Measurements from ENCODE around the gene FAF1. TPM values are rescaled to one million over a fixed set of nuclear protein-coding genes. Genes with fewer than 3 reads are reported as not detected.
"Not testable (repeated sequence)": the region's sequence is repeated elsewhere in the genome, so short reads cannot be mapped to it uniquely, and the experiment has no call there.

Gene FAF1
- total RNA-seq, 4 donors from 2014 or later, result 39.7 to 60.6 (median 42.9) TPM

DNA sequence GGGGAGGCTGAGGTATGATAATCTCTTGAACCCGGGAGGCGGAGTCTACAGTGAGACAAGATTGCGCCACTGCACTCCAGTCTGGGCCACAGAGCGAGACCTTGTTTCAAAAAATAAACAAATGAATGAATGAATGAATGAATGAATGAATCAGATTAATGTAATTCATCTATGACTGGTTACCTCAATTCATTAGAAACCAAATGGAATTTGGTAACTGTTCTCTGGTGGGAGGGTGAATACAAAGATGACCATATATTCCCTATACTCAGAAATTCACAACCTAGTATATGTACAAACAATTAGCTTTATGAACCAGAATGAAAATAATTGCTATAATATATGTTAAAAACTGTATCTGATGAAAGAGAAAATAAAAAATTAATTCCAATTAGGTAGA, 80.9 kb downstream of the FAF1 start:
- H3K9me3 ChIP-seq, result no peaks in the 10 kb centered on the region
- no peak overlapping the region for H3K4me3 ChIP-seq
- DNase-seq (ENCODE audit: extremely low spot score), result no peak
- no peak overlapping the region for H3K27ac ChIP-seq (replicated peaks in 1 of 4)
- intact Hi-C loops (cut with DNase I), result no loop called here
- WGBS, result 99% methylated on average over 4 of the region's 4 CpGs
- peaks cover 0 to 17% (median 16%) of the 10 kb centered on the region in 4 donors for H3K4me1 ChIP-seq
- TF ChIP-seq, protein P1, sequence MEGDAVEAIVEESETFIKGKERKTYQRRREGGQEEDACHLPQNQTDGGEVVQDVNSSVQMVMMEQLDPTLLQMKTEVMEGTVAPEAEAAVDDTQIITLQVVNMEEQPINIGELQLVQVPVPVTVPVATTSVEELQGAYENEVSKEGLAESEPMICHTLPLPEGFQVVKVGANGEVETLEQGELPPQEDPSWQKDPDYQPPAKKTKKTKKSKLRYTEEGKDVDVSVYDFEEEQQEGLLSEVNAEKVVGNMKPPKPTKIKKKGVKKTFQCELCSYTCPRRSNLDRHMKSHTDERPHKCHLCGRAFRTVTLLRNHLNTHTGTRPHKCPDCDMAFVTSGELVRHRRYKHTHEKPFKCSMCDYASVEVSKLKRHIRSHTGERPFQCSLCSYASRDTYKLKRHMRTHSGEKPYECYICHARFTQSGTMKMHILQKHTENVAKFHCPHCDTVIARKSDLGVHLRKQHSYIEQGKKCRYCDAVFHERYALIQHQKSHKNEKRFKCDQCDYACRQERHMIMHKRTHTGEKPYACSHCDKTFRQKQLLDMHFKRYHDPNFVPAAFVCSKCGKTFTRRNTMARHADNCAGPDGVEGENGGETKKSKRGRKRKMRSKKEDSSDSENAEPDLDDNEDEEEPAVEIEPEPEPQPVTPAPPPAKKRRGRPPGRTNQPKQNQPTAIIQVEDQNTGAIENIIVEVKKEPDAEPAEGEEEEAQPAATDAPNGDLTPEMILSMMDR (IDR thresholded peaks at IDR 0.05), result no peak
- TF ChIP-seq EP300 (IDR thresholded peaks at IDR 0.05), result no peak
- no peak for TF ChIP-seq POLR2AphosphoS5 (IDR thresholded peaks at IDR 0.05)
- no peak for TF ChIP-seq POLR2A (IDR thresholded peaks at IDR 0.05; ENCODE audit: low read depth)
- H3K27me3 ChIP-seq, result no peaks in the 10 kb centered on the region
- no peaks in the 10 kb centered on the region for H3K36me3 ChIP-seq

DNA sequence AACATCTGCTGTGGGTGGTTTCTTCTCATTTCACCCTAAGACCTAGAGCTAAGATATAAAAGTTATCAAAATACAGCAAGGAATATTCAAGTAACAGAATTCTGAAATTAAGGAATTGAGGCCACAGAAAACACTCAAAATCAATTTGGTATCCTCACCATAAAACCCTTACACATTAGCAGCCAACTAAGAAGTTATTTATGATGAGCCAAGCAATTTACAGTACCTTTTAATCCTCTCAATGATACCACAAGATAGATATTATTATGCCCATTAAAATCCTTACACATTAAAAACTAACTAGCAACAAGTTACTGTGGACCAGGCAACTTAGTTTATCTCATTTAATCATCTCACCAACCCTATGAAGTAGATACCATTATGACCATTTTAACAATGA, 81.6 kb downstream of the FAF1 start:
- Histone ChIP-seq H3K4me3 (no peak overlapping the region), H3K27ac (replicated peaks in 1 of 4) (no peak overlapping the region), H3K36me3 (no peaks in the 10 kb centered on the region), H3K9me3 (no peaks in the 10 kb centered on the region), H3K4me1 (peaks cover 0 to 17% (median 16%) of the 10 kb centered on the region in 4 donors), H3K27me3 (no peaks in the 10 kb centered on the region)
- TF ChIP-seq, protein P1 (IDR thresholded peaks at IDR 0.05), result no peak
- no peak for DNase-seq (ENCODE audit: extremely low spot score)
- intact Hi-C loops (cut with DNase I), result no loop called here

DNA sequence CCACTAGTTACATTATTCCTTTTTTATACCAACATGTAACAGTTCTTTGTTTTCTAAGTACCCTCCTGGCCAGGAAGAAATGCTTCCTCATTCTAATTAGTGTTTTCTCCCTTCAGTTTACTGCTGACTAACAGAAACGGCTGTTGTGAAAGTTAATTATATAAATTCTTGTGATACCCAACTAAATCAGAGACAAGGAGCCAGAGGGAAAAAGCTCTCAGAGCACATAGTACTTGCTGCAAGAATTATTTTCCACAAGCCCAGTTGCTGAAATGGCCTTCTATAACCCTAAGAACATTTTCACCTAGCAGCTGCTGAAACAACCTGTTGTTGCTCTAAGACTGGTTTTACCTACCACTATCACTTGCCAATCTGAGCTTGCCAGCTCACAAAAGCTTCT, 82.4 kb downstream of the FAF1 start:
- WGBS, result 71% methylated on average over 1 of the region's 1 CpG
- no peak overlapping the region for H3K27ac ChIP-seq (replicated peaks in 1 of 4)
- intact Hi-C loops (cut with DNase I), result no loop called here

DNA sequence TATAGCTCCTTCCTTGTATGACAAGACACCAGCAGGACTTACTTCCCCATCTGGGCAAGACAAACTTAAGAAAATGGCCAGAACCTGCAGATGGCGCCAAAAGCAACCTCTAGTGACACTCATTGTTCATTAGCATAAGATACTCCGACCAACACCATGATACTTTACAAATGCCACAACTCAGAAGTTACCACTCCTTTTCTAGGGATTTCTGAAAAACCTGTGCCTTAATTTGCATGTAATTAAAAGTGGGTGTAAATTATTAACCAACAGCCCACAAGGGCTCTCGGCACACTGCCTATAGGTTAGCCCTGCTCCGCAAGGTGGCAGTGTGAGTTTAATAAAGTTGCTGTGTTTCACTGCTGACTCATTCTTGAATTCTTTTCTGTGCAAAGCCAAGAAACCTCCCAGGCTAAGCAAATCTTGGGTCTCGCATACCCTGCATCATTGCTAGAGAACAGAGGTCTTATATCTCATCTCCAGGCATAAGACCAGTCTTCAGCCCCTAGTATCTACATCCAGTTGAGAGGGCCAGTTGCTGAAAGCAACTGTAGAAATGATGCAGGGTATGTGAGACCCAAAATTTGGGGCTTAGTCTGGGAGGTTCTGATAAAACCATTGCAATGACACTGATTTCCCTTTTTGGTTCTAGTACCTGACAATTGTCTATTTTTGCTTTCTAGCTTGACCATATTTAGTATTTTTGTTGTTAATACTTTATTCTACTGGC, 86.4 kb downstream of the FAF1 start:
- Histone ChIP-seq H3K27me3 (no peaks in the 10 kb centered on the region), H3K4me1 (peaks cover 0 to 6% (median 0%) of the 10 kb centered on the region in 4 donors), H3K27ac (replicated peaks in 1 of 4) (no peak overlapping the region), H3K36me3 (no peaks in the 10 kb centered on the region), H3K9me3 (no peaks in the 10 kb centered on the region), H3K4me3 (no peak overlapping the region)
- TF ChIP-seq, protein P1 (IDR thresholded peaks at IDR 0.05), result peak in 2 of 3 experiments; percentile 33 to 44
- no peak for TF ChIP-seq EP300 (IDR thresholded peaks at IDR 0.05)
- 78% methylated on average over 5 of the region's 5 CpGs for WGBS
- no peak for DNase-seq (ENCODE audit: extremely low spot score)
- intact Hi-C loops (cut with DNase I), result no loop called here

More for the DNA sequence above, 82.4 kb downstream of the FAF1 start:
- TF ChIP-seq POLR2A (IDR thresholded peaks at IDR 0.05; ENCODE audit: low read depth), result no peak
- TF ChIP-seq, protein P1 (IDR thresholded peaks at IDR 0.05), result no peak
- TF ChIP-seq EP300 (IDR thresholded peaks at IDR 0.05), result no peak
- no peak for TF ChIP-seq POLR2AphosphoS5 (IDR thresholded peaks at IDR 0.05)
- Histone ChIP-seq H3K4me3 (no peak overlapping the region), H3K27me3 (no peaks in the 10 kb centered on the region), H3K4me1 (peaks cover 0 to 17% (median 16%) of the 10 kb centered on the region in 4 donors), H3K36me3 (no peaks in the 10 kb centered on the region), H3K9me3 (no peaks in the 10 kb centered on the region)
- DNase-seq (ENCODE audit: extremely low spot score), result no peak

DNA sequence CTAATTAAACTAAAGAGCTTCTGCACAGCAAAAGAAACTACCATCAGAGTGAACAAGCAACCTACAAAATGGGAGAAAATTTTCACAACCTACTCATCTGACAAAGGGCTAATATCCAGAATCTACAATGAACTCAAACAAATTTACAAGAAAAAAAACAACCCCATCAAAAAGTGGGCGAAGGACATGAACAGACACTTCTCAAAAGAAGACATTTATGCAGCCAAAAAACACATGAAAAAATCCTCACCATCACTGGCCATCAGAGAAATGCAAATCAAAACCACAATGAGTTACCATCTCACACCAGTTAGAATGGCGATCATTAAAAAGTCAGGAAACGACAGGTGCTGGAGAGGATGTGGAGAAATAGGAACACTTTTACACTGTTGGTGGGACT, 95.2 kb downstream of the FAF1 start:
- DNase-seq (ENCODE audit: extremely low spot score); H3K36me3 ChIP-seq; intact Hi-C loops (cut with DNase I); H3K4me3 ChIP-seq; H3K4me1 ChIP-seq; H3K27ac ChIP-seq (replicated peaks in 1 of 4); H3K27me3 ChIP-seq: not testable (repeated sequence)
- WGBS, result 100% methylated on average over 1 of the region's 3 CpGs
- peaks cover 0 to 11% (median 4%) of the 10 kb centered on the region in 4 donors for H3K9me3 ChIP-seq

Data from esophagus muscularis mucosa (tissue), 4 donors.